HEK293T (cell line): Measurements from ENCODE around the gene CD151.

ENCODE experiments used
- ELF4 ChIP-seq: fragments of 450-650 bp; IDR thresholded peaks from 2 replicates; pipeline ENCODE4 v1.6.1; 2017; ENCODE audit warnings: antibody characterized with exemption
- FOXA1 ChIP-seq: fragments of 450-650 bp; IDR thresholded peaks from 2 replicates; pipeline ENCODE4 v1.6.1; 2016; ENCODE audit warnings: mild to moderate bottlenecking
- FOXK2 ChIP-seq: fragments of 450-650 bp; IDR thresholded peaks from 2 replicates; pipeline ENCODE4 v1.6.1; 2016; ENCODE audit warnings: mild to moderate bottlenecking
- SP1 ChIP-seq: fragments of 450-650 bp; IDR thresholded peaks from 2 replicates; pipeline ENCODE4 v1.6.1; 2017
- ZNF384 ChIP-seq: fragments of 450-650 bp; IDR thresholded peaks from 2 replicates; pipeline ENCODE4 v1.6.1; 2016

GRCh38 chr11:837990-838307 lies 5.2 kb downstream of the CD151 start:
- TF ChIP-seq FOXA1 (no peak), FOXK2 (no peak), ZNF384 (no peak), ELF4 (no peak), SP1 (no peak)
